ENCODE measurements around the gene KLHL6.

GRCh38 chr3:183502237-183503181 is 53.0 kb downstream of the KLHL6 start:
- TF ChIP-seq GATA2 (IDR thresholded peaks at IDR 0.05; ENCODE audit: low read depth, low read length) (no peak), GATA3 (IDR thresholded peaks at IDR 0.05; ENCODE audit: low read depth, low read length) (no peak)

Data from SH-SY5Y (cell line).